ENCODE data around the gene TRIM71. TPM values are rescaled to one million over a fixed set of nuclear protein-coding genes. Genes with fewer than 3 reads are reported as not detected.

Gene TRIM71
- total RNA-seq, 4 donors from 2014 or later: under 0.01 to 0.59 (median 0.32) TPM

DNA sequence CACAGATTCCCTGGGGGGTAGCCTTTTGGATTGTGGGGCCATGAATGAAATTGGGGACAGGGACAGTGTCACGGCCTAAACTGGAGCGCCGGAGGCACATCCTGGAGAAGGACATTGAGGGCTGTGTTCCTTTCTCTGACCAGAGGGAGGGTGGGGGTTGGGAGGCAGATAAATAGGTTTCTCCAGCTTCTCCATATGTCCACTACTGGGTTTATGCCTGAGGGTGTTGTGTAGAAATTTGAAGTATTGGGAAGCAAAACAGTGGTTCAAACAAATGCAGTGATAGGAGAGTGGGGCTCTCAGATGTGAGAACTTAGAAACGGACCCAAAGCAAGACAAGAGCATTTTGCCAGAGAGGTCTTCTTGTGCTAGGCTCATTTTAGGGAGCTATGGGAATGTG, 34.3 kb downstream of the TRIM71 start:
- Histone ChIP-seq H3K9me3 (no peaks in the 10 kb centered on the region), H3K27ac (no peak overlapping the region), H3K4me3 (no peak overlapping the region), H3K27me3 (no peaks in the 10 kb centered on the region), H3K4me1 (no peaks in the 10 kb centered on the region), H3K36me3 (no peaks in the 10 kb centered on the region)
- WGBS, 2 donors: 60 to 80% methylated on average over 4 of the region's 4 CpGs
- TF ChIP-seq POLR2A (IDR thresholded peaks at IDR 0.05): no peak
- no peak for TF ChIP-seq EP300 (IDR thresholded peaks at IDR 0.05)
- TF ChIP-seq CTCF (IDR thresholded peaks at IDR 0.05): no peak
- no peak for DNase-seq (ENCODE audit: low spot score in 2 of 2)

DNA sequence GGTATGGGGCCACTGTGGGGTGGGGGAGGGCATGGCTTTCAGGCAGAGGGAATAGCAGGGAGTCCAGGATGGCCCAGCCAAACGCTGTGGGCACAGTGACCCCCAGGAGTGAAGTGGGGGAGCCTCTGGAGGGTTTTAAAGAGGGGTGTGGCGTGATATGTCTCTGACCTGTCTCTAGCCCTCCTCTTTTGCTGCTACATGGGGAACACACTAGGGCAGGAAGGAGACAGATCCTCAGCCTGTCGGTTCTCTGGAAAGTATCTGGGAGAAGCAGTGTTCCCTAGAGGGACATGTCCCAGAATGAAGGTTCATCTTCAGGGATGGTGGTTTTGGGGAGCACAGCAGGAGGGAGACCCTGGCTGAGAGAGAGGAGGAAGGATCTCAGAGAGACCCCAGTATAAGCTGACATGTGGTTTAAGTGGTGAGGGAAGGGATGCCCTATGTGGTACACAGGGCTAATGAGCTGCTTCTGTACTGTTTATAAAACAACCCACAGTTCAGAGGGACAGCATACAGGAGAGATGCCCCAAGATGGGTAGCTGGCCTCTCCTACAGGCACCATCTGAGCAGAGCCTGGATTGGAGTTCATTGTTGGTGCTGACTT, 37.7 kb downstream of the TRIM71 start:
- Histone ChIP-seq H3K9me3 (no peaks in the 10 kb centered on the region), H3K27ac (no peak overlapping the region), H3K4me1 (no peaks in the 10 kb centered on the region), H3K27me3 (no peaks in the 10 kb centered on the region), H3K4me3 (no peak overlapping the region), H3K36me3 (no peaks in the 10 kb centered on the region)
- no peak for DNase-seq (ENCODE audit: low spot score in 2 of 2)
- TF ChIP-seq EP300 (IDR thresholded peaks at IDR 0.05) (no peak), POLR2A (IDR thresholded peaks at IDR 0.05) (no peak), CTCF (IDR thresholded peaks at IDR 0.05) (no peak)
- whole genome bisulfite sequencing, 2 donors: 67 to 79% methylated on average over 3 of the region's 3 CpGs

DNA sequence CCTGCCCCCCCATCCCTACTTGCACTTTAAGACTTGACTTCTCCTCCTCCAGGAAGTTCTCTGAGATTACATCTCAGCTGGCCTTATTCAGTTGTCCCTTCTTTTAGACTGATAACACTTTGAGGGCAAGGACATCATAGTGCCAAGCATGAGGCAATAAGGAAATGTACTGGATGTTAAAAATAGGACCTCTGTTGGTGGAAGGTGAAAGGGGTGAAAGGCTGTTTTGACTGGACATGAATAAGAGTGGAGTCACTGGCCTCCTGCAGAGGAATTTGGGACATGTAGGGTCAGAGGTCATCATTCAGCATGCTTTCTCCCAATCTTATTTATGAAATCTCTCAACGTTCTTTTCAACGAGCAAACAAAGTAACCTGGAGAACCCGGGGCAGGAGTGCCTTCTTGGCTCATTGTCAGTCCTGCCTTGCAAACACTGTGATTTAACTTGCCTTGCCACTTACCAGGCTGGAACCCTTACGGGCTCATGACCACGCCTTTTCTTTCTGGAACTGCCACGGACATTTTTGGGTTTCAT, 38.6 kb downstream of the TRIM71 start:
- Histone ChIP-seq H3K36me3 (no peaks in the 10 kb centered on the region), H3K27ac (no peak overlapping the region), H3K9me3 (no peaks in the 10 kb centered on the region), H3K4me3 (no peak overlapping the region), H3K27me3 (no peaks in the 10 kb centered on the region), H3K4me1 (no peaks in the 10 kb centered on the region)
- DNase-seq (ENCODE audit: low spot score in 2 of 2): no peak
- 54 to 60% methylated on average over 6 of the region's 6 CpGs for WGBS, 2 donors
- TF ChIP-seq POLR2A (IDR thresholded peaks at IDR 0.05) (no peak), CTCF (IDR thresholded peaks at IDR 0.05) (no peak), EP300 (IDR thresholded peaks at IDR 0.05) (no peak)

GRCh38 chr3:32856901-32857507, 39.2 kb downstream of the TRIM71 start:
- Histone ChIP-seq H3K27me3 (no peaks in the 10 kb centered on the region), H3K27ac (no peak overlapping the region), H3K4me1 (no peaks in the 10 kb centered on the region), H3K36me3 (no peaks in the 10 kb centered on the region), H3K9me3 (no peaks in the 10 kb centered on the region), H3K4me3 (no peak overlapping the region)
- DNase-seq (ENCODE audit: low spot score in 2 of 2): no peak
- TF ChIP-seq POLR2A (IDR thresholded peaks at IDR 0.05) (no peak), EP300 (IDR thresholded peaks at IDR 0.05) (no peak), CTCF (IDR thresholded peaks at IDR 0.05) (no peak)
- 63 to 65% methylated on average over 6 of the region's 6 CpGs for WGBS, 2 donors

DNA sequence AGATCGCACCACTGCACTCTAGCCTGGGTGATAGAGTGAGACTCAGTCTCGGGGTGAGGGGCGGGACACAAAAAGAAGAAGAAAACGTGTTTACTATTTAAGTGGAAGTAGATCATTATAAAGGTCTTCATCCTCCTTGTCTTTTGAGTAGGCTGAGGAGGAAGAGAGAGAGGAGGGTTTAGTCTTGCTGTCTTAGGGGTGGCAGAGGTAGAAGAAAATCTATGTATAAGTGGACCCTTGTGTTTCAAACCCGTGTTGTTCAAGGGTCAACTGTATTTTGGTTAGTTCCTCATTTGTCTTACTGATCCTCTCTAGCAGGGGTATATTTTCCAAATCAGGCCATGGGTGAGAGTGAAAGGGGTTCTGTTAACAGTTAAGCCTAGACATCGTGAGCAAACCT, 40.1 kb downstream of the TRIM71 start:
- no peaks in the 10 kb centered on the region for H3K9me3 ChIP-seq
- no peak for DNase-seq (ENCODE audit: low spot score in 2 of 2)
- H3K36me3 ChIP-seq: no peaks in the 10 kb centered on the region
- H3K4me3 ChIP-seq: no peak overlapping the region
- peaks cover 0 to 2% (median 0%) of the 10 kb centered on the region in 4 donors for H3K4me1 ChIP-seq
- 70 to 77% methylated on average over 6 of the region's 6 CpGs for WGBS, 2 donors
- H3K27ac ChIP-seq: no peak overlapping the region
- no peaks in the 10 kb centered on the region for H3K27me3 ChIP-seq
- TF ChIP-seq CTCF (IDR thresholded peaks at IDR 0.05): no peak
- no peak for TF ChIP-seq POLR2A (IDR thresholded peaks at IDR 0.05)
- no peak for TF ChIP-seq EP300 (IDR thresholded peaks at IDR 0.05)
